Lower lobe of right lung (tissue), 2 donors: ENCODE data around the gene PTPA. TPM values are rescaled to one million over a fixed set of nuclear protein-coding genes. Genes with fewer than 3 reads are reported as not detected.
"Not testable (repeated sequence)": the region's sequence is repeated elsewhere in the genome, so short reads cannot be mapped to it uniquely, and the experiment has no call there.

Source experiments
- ATAC-seq, 2 donors: fragments of 200-7000 bp; cut with Tn5 transposase; one replicate each; pipeline ENCODE4 v1.9.1; 2020 to 2022; ENCODE audit warnings: mild to moderate bottlenecking in 2 of 2, moderate library complexity in 2 of 2
- DNase-seq: peaks from one replicate; pipeline ENCODE4 v3.0.0-alpha.2; 2020
- H3K27ac ChIP-seq: fragments of 200-600 bp; one replicate; pipeline ENCODE4 v1.8.0; 2022
- H3K27me3 ChIP-seq: fragments of 200-600 bp; one replicate; pipeline ENCODE4 v1.8.0; 2022; ENCODE audit warnings: low read depth
- H3K36me3 ChIP-seq: fragments of 200-600 bp; one replicate; pipeline ENCODE4 v1.8.0; 2022; ENCODE audit warnings: mild to moderate bottlenecking
- H3K4me1 ChIP-seq: fragments of 200-600 bp; one replicate; pipeline ENCODE4 v1.8.0; 2022
- H3K4me3 ChIP-seq: fragments of 200-600 bp; one replicate; pipeline ENCODE4 v1.8.0; 2022; ENCODE audit warnings: mild to moderate bottlenecking
- H3K9me3 ChIP-seq: fragments of 200-600 bp; one replicate; pipeline ENCODE4 v1.8.0; 2022
- CTCF ChIP-seq: fragments of 200-600 bp; IDR thresholded peaks from one replicate; pipeline ENCODE4 v1.8.0; 2022; ENCODE audit warnings: antibody characterized with exemption, mild to moderate bottlenecking
- intact Hi-C: fragments of 100-400 bp; cut with DNase I; formaldehyde crosslinking; loops from one replicate; pipeline ENCODE4 v1.11.0; 2022
- total RNA-seq: library from RNA; stranded (reverse); fragmentation: NEBNext Ultra II Directional; extraction: Animal tissue kit (Norgen Biotek cat#: 25700); gene quantifications from one replicate; pipeline ENCODE4 v1.2.1, GENCODE V29; 2021
- donor health status: DM: no; HTN: yes; CAD: no; lungs with severe emphysema.

The PTPA gene
- total RNA-seq, 1 donor from 2014 or later, result 100 TPM

GRCh38 chr9:129125478-129125877 lies 14.3 kb downstream of the PTPA start:
- no peak for DNase-seq
- no peak for TF ChIP-seq CTCF
- no peak overlapping the region for H3K27ac ChIP-seq
- no peaks in the 10 kb centered on the region for H3K27me3 ChIP-seq
- peaks cover 7% of the 10 kb centered on the region for H3K4me1 ChIP-seq
- intact Hi-C loops, result no loop called here
- no peak for ATAC-seq
- H3K9me3 ChIP-seq, result no peaks in the 10 kb centered on the region
- no peak overlapping the region for H3K4me3 ChIP-seq
- peaks cover 94% of the 10 kb centered on the region for H3K36me3 ChIP-seq

GRCh38 chr9:129126749-129127618 lies 15.8 kb downstream of the PTPA start:
- H3K36me3 ChIP-seq, result peaks cover 89% of the 10 kb centered on the region
- peaks cover 15% of the 10 kb centered on the region for H3K4me1 ChIP-seq
- ATAC-seq (no peak), DNase-seq (no peak)
- intact Hi-C loops, result no loop called here
- TF ChIP-seq CTCF, result no peak
- H3K27me3 ChIP-seq, result no peaks in the 10 kb centered on the region
- H3K4me3 ChIP-seq, result no peak overlapping the region
- H3K9me3 ChIP-seq, result no peaks in the 10 kb centered on the region
- H3K27ac ChIP-seq, result no peak overlapping the region

DNA sequence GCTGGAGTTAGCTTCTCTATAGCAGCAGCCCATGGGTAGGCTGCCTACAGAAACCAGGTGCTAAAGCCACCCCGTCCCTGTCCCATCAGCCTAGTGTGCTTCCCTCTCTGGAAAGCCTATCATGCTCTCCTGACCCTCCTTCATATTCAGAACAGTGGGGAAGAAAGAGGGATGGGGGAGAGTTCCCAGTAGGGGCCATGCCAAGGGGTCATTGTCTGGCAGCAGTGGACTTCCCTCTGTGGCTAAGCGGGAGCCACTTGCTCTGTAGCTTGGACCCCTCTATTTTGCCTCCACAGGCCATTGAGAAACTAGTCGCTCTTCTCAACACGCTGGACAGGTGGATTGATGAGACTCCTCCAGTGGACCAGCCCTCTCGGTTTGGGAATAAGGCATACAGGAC lies 17.5 kb downstream of the PTPA start:
- H3K4me1 ChIP-seq, result peaks cover 15% of the 10 kb centered on the region
- intact Hi-C loops, result no loop called here
- H3K9me3 ChIP-seq, result no peaks in the 10 kb centered on the region
- H3K4me3 ChIP-seq, result no peak overlapping the region
- peaks cover 89% of the 10 kb centered on the region for H3K36me3 ChIP-seq
- DNase-seq (no peak), ATAC-seq (no peak)
- H3K27ac ChIP-seq, result no peak overlapping the region
- TF ChIP-seq CTCF, result no peak
- H3K27me3 ChIP-seq, result no peaks in the 10 kb centered on the region

DNA sequence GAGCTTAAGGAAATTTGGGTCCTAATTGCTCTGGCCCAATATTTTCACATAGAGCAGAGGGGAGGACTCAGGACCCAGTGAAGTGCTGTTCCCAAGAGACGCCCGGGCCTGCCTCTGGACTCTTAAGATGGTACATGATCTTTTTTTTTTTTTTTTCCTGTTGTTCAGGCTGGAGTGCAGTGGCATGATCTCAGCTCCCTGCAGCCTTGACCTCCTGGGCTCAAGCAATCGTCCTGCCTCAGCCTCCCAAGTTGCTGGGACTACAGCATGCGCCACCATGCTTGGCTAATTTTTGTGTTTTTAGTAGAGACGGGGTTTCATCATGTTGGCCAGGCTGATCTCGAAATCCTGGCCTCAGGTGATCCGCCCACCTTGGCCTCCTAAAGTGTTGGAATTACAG lies 19.1 kb downstream of the PTPA start:
- ATAC-seq, H3K27ac ChIP-seq, H3K27me3 ChIP-seq, H3K4me3 ChIP-seq, H3K9me3 ChIP-seq, DNase-seq: not testable (repeated sequence)
- H3K4me1 ChIP-seq, result peaks cover 15% of the 10 kb centered on the region
- intact Hi-C loops, result loop anchor here (10.0 kb wide), 1 partner anchor 485 kb away; no protein-coding TSS in a partner anchor
- peaks cover 87% of the 10 kb centered on the region for H3K36me3 ChIP-seq

DNA sequence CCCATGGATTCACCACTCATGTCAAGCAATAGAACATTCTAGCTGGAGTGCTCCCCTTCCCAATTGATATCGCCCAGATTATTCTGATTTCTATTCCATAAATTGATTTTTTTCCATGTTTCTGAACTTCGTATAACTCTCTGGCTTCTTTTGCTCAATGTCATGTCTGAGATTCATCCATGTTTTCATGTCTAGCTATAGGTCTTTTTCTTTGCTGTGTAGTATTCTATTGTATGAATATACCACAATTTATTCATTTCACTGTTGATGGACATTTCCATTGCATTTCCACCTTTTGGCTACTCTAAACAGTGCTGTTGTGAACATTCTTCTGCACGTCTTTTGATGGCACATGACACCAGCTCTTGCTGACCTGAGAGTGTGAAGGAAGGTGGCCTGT lies 19.6 kb downstream of the PTPA start:
- Histone ChIP-seq H3K4me1 (peaks cover 15% of the 10 kb centered on the region), H3K4me3 (no peak overlapping the region), H3K27me3 (no peaks in the 10 kb centered on the region), H3K9me3 (no peaks in the 10 kb centered on the region), H3K27ac (no peak overlapping the region), H3K36me3 (peaks cover 87% of the 10 kb centered on the region)
- DNase-seq (no peak), ATAC-seq (no peak)
- TF ChIP-seq CTCF, result no peak
- intact Hi-C loops, result loop anchor here (10.0 kb wide), 1 partner anchor 484 kb away; no protein-coding TSS in a partner anchor
